Astrocyte of the cerebellum (primary cell): ENCODE measurements around the gene RPS6KA2.

Experiments
- DNase-seq: peaks from one replicate; pipeline ENCODE4 v3.0.0-alpha.2; 2011; ENCODE audit warnings: low read depth
- H3K4me3 ChIP-seq: 2 replicates; pipeline ENCODE4 v1.5.1; 2011; ENCODE audit warnings: mild to moderate bottlenecking, low read depth, low read length, moderate library complexity
- CTCF ChIP-seq: IDR thresholded peaks from 2 replicates; pipeline ENCODE4 v1.5.1; 2012; ENCODE audit warnings: low read length, low read depth, moderate library complexity, mild to moderate bottlenecking; ENCODE audit errors: missing control alignments
- in situ Hi-C: cut with HindIII; loops from 2 replicates; pipeline ENCODE4 v1.10.0; 2017; ENCODE audit warnings: low sequenced_read_pairs

The RPS6KA2 gene

GRCh38 chr6:166657531-166657930 is 30.5 kb upstream of the RPS6KA2 start:
- no peak for TF ChIP-seq CTCF
- no peak for DNase-seq
- in situ Hi-C loops: no loop called here
- no peak overlapping the region for H3K4me3 ChIP-seq

GRCh38 chr6:166656230-166657151 is 29.4 kb upstream of the RPS6KA2 start:
- H3K4me3 ChIP-seq: no peak overlapping the region
- no peak for TF ChIP-seq CTCF
- in situ Hi-C loops: no loop called here
- no peak for DNase-seq

GRCh38 chr6:166655713-166656229 is 28.7 kb upstream of the RPS6KA2 start:
- no peak for TF ChIP-seq CTCF
- no peak overlapping the region for H3K4me3 ChIP-seq
- in situ Hi-C loops: no loop called here
- DNase-seq: no peak

GRCh38 chr6:166655251-166655650 is 28.2 kb upstream of the RPS6KA2 start:
- in situ Hi-C loops: no loop called here
- DNase-seq: no peak
- H3K4me3 ChIP-seq: no peak overlapping the region
- TF ChIP-seq CTCF: no peak

- DNase-seq: no peak
- in situ Hi-C loops: no loop called here
- H3K4me3 ChIP-seq: no peak overlapping the region
- TF ChIP-seq CTCF: no peak
Measured at GRCh38 chr6:166654573-166654972, 27.5 kb upstream of the RPS6KA2 start.

- H3K4me3 ChIP-seq: no peak overlapping the region
- in situ Hi-C loops: no loop called here
- TF ChIP-seq CTCF: no peak
Measured at GRCh38 chr6:166653639-166653941, 26.5 kb upstream of the RPS6KA2 start.

More at GRCh38 chr6:166653639-166653941, 26.5 kb upstream of the RPS6KA2 start:
- no peak for DNase-seq
